ENCODE results near the gene NR4A1. TPM values are rescaled to one million over a fixed set of nuclear protein-coding genes. Genes with fewer than 3 reads are reported as not detected.

The NR4A1 gene
- total and polyA plus RNA-seq, 8 donors = 11.7 to 85.4 (median 30.0) TPM

DNA sequence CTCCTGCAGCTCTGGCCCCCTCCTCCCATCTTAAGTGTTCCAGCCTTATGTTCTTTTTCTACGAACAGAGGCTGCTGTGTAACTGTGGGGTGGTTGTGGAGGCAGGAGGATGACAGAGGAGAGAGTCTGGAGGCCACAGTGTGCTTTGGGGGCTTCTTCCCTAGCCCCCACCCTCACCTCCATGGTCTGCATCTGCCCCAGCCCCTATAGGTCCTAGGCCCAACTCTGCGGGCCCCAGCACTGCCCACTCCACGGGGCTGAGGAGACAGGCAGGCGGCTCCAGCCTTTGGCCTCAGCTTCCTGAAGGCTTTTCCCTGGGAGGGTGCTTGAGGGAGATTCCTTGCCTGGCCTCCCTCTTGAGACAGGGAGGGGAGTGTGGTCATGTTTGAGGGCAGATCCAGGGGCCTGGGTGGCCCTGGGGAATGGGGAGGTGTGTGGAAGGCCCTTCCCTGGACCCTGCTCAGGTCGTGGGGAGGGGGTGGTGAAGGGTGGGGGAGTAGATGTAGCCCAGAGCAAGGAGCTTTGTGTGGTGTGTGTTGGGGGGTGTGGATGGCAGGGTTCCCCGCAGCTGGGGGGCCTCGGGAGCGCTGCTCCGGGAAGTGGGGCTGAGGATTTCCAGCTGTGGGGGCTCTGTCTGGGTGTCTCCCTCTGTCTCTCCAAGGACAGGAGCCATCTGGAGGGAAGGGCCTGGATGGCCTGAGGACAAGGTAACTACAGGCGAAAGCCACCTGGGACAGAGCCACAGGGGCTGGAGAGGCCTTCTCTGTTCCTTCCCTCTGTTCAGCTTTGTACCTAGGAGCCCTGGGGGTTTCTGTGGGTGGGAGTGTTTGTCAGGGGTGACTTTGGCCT is 29.4 kb downstream of the NR4A1 start:
- peak in 1 of 6 donors; percentile 39 for DNase-seq
- Histone ChIP-seq H3K4me1 (no peaks in the 10 kb centered on the region), H3K36me3 (peaks cover 0 to 14% (median 0%) of the 10 kb centered on the region in 3 donors), H3K4me3 (no peak overlapping the region), H3K27ac (no peak overlapping the region), H3K9me3 (no peaks in the 10 kb centered on the region), H3K27me3 (no peaks in the 10 kb centered on the region)
- intact Hi-C loops (cut with DNase I) = loop anchor here in 1 of 3 donors (5.0 kb wide), 1 partner anchor 53 kb away; no protein-coding TSS in a partner anchor
- no peak for TF ChIP-seq CTCF (IDR thresholded peaks at IDR 0.05)
- FAIRE-seq = no peak
- WGBS, 2 donors = 80 to 82% methylated on average over 9 to 10 of the region's 10 CpGs
- ATAC-seq = no peak

DNA sequence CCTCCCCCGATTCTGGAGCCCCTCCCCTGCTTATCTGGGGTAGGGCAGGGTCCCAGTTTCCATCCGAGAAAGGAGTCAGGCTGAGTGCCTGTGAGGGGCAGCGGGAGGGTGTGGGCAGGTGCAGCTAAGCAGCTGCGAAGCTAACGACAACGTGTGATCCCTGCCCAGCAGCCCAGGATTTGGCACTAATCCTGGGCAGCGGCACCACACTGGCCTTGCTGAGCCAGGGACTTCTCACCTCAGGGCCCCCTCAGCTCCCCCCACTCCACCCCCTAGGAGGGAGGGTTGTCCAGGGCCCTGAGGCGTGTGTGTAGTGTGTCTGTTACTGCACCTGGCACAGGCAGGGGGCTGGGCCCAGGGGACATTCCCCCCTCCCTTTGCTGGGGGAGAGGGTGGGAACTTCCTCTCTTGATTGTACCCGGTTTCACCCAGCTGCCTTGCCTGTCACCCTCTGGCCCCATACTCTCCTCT is 30.1 kb downstream of the NR4A1 start:
- intact Hi-C loops (cut with DNase I) = loop anchor here in 1 of 3 donors (5.0 kb wide), 1 partner anchor 54 kb away; no protein-coding TSS in a partner anchor
- Histone ChIP-seq H3K27me3 (no peaks in the 10 kb centered on the region), H3K4me3 (no peak overlapping the region), H3K9me3 (no peaks in the 10 kb centered on the region), H3K27ac (no peak overlapping the region), H3K36me3 (peaks cover 0 to 14% (median 0%) of the 10 kb centered on the region in 3 donors), H3K4me1 (no peaks in the 10 kb centered on the region)
- FAIRE-seq = no peak
- ATAC-seq = peak in 2 of 4 donors; percentile 3 to 13
- WGBS, 2 donors = 36 to 44% methylated on average over 9 of the region's 9 CpGs
- DNase-seq = peak in 1 of 6 donors; percentile 54
- TF ChIP-seq CTCF (IDR thresholded peaks at IDR 0.05) = no peak

- intact Hi-C loops (cut with DNase I) = loop anchor here in 1 of 3 donors (5.0 kb wide), 1 partner anchor 55 kb away; no protein-coding TSS in a partner anchor
- ATAC-seq (peak in 3 of 4 donors; percentile 11 to 14 (median 13)), FAIRE-seq (no peak), DNase-seq (peak in 1 of 6 donors; percentile 52)
- Histone ChIP-seq H3K4me1 (no peaks in the 10 kb centered on the region), H3K27ac (no peak overlapping the region), H3K36me3 (peaks cover 0 to 9% (median 0%) of the 10 kb centered on the region in 3 donors), H3K9me3 (no peaks in the 10 kb centered on the region), H3K4me3 (no peak overlapping the region), H3K27me3 (no peaks in the 10 kb centered on the region)
- 54 to 55% methylated on average over 13 of the region's 13 CpGs for WGBS, 2 donors
- TF ChIP-seq CTCF (IDR thresholded peaks at IDR 0.05) = no peak
Measured at GRCh38 chr12:52082026-52082668, 30.9 kb downstream of the NR4A1 start.

DNA sequence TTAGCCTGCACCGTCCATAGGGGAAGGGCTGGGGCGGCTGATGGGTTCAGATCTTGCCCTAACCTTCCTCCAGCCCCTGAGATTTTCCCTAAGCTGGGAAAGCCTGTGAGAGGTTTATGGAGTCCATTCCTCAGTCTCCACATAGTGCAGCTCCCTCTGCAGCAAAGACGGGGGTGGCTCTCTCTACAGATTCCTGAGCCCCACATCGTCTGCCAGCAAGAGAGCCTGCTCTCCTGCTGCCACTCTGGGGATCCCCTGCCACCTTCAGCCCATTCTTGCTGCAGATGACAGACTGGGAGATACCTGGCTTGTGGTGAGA is 31.4 kb downstream of the NR4A1 start:
- no peaks in the 10 kb centered on the region for H3K27me3 ChIP-seq
- ATAC-seq = no peak
- intact Hi-C loops (cut with DNase I) = loop anchor here in 1 of 3 donors (5.0 kb wide), 1 partner anchor 55 kb away; no protein-coding TSS in a partner anchor
- DNase-seq = peak in 1 of 6 donors; percentile 46
- 70 to 89% methylated on average over 4 of the region's 4 CpGs for WGBS, 2 donors
- no peaks in the 10 kb centered on the region for H3K4me1 ChIP-seq
- H3K36me3 ChIP-seq = peaks cover 0 to 4% (median 0%) of the 10 kb centered on the region in 3 donors
- no peak for FAIRE-seq
- H3K4me3 ChIP-seq = no peak overlapping the region
- no peaks in the 10 kb centered on the region for H3K9me3 ChIP-seq
- no peak for TF ChIP-seq CTCF (IDR thresholded peaks at IDR 0.05)
- H3K27ac ChIP-seq = no peak overlapping the region
